ENCODE data around the gene FSTL4.

Gene FSTL4

GRCh38 chr5:133406208-133406976 is 205.9 kb downstream of the FSTL4 start:
- Mint-ChIP-seq H3K27me3 (peaks cover 17% of the 10 kb centered on the region), H3K9me3 (no peaks in the 10 kb centered on the region)
- ATAC-seq = no peak

GRCh38 chr5:133405275-133406034 is 206.9 kb downstream of the FSTL4 start:
- ATAC-seq (no peak), DNase-seq (no peak)
- no peak overlapping the region for H3K4me3 Mint-ChIP-seq
- H3K4me1 Mint-ChIP-seq = peaks cover 3% of the 10 kb centered on the region
- no peaks in the 10 kb centered on the region for H3K9me3 Mint-ChIP-seq
- no peak overlapping the region for H3K27ac Mint-ChIP-seq
- H3K27me3 Mint-ChIP-seq = peaks cover 18% of the 10 kb centered on the region
- H3K36me3 Mint-ChIP-seq (ENCODE audit: low read depth) = no peaks in the 10 kb centered on the region

More at GRCh38 chr5:133406208-133406976, 205.9 kb downstream of the FSTL4 start:
- DNase-seq = no peak
- H3K36me3 Mint-ChIP-seq (ENCODE audit: low read depth) = no peaks in the 10 kb centered on the region
- peaks cover 3% of the 10 kb centered on the region for H3K4me1 Mint-ChIP-seq
- no peak overlapping the region for H3K27ac Mint-ChIP-seq
- H3K4me3 Mint-ChIP-seq = no peak overlapping the region

- ATAC-seq = peak; percentile 17
- Mint-ChIP-seq H3K36me3 (ENCODE audit: low read depth) (no peaks in the 10 kb centered on the region), H3K9me3 (no peaks in the 10 kb centered on the region), H3K4me1 (peaks cover 7% of the 10 kb centered on the region), H3K27ac (no peak overlapping the region), H3K27me3 (peaks cover 12% of the 10 kb centered on the region), H3K4me3 (no peak overlapping the region)
- no peak for DNase-seq
Measured at GRCh38 chr5:133404724-133405123, 207.6 kb downstream of the FSTL4 start.

GRCh38 chr5:133403741-133404364 is 208.5 kb downstream of the FSTL4 start:
- Mint-ChIP-seq H3K27me3 (peaks cover 12% of the 10 kb centered on the region), H3K4me1 (peaks cover 16% of the 10 kb centered on the region), H3K4me3 (no peak overlapping the region), H3K27ac (no peak overlapping the region), H3K36me3 (ENCODE audit: low read depth) (no peaks in the 10 kb centered on the region), H3K9me3 (no peaks in the 10 kb centered on the region)
- ATAC-seq (no peak), DNase-seq (no peak)

GRCh38 chr5:133402775-133403174 is 209.6 kb downstream of the FSTL4 start:
- Mint-ChIP-seq H3K36me3 (ENCODE audit: low read depth) (no peaks in the 10 kb centered on the region), H3K9me3 (no peaks in the 10 kb centered on the region)

GRCh38 chr5:133401731-133402347 is 210.5 kb downstream of the FSTL4 start:
- Mint-ChIP-seq H3K27me3 (peaks cover 12% of the 10 kb centered on the region), H3K4me3 (no peak overlapping the region), H3K9me3 (no peaks in the 10 kb centered on the region), H3K36me3 (ENCODE audit: low read depth) (no peaks in the 10 kb centered on the region), H3K4me1 (peaks cover 36% of the 10 kb centered on the region), H3K27ac (peak overlapping the region; percentile 13)
- DNase-seq (no peak), ATAC-seq (no peak)

More at GRCh38 chr5:133402775-133403174, 209.6 kb downstream of the FSTL4 start:
- no peak for ATAC-seq
- Mint-ChIP-seq H3K27me3 (peaks cover 12% of the 10 kb centered on the region), H3K27ac (no peak overlapping the region), H3K4me1 (peaks cover 27% of the 10 kb centered on the region), H3K4me3 (no peak overlapping the region)
- DNase-seq = no peak

- Mint-ChIP-seq H3K27me3 (peaks cover 12% of the 10 kb centered on the region), H3K4me3 (no peak overlapping the region), H3K36me3 (ENCODE audit: low read depth) (no peaks in the 10 kb centered on the region), H3K4me1 (peaks cover 45% of the 10 kb centered on the region), H3K27ac (no peak overlapping the region), H3K9me3 (no peaks in the 10 kb centered on the region)
- no peak for ATAC-seq
- DNase-seq = no peak
Measured at GRCh38 chr5:133400831-133401351, 211.4 kb downstream of the FSTL4 start.

- Mint-ChIP-seq H3K27ac (no peak overlapping the region), H3K36me3 (ENCODE audit: low read depth) (no peaks in the 10 kb centered on the region), H3K4me3 (no peak overlapping the region), H3K27me3 (peaks cover 15% of the 10 kb centered on the region), H3K4me1 (peaks cover 45% of the 10 kb centered on the region), H3K9me3 (peaks cover 4% of the 10 kb centered on the region)
- ATAC-seq (no peak), DNase-seq (no peak)
Measured at GRCh38 chr5:133400120-133400519, 212.2 kb downstream of the FSTL4 start.

- peak overlapping the region; percentile 24 for H3K27ac Mint-ChIP-seq
- ATAC-seq (no peak), DNase-seq (no peak)
- no peaks in the 10 kb centered on the region for H3K36me3 Mint-ChIP-seq (ENCODE audit: low read depth)
- H3K4me1 Mint-ChIP-seq = peaks cover 41% of the 10 kb centered on the region
- peaks cover 15% of the 10 kb centered on the region for H3K27me3 Mint-ChIP-seq
- H3K9me3 Mint-ChIP-seq = peaks cover 5% of the 10 kb centered on the region
- H3K4me3 Mint-ChIP-seq = no peak overlapping the region
Measured at GRCh38 chr5:133399247-133399891, 213.0 kb downstream of the FSTL4 start.

- peak overlapping the region; percentile 24 for H3K27ac Mint-ChIP-seq
- DNase-seq (peak; percentile 76), ATAC-seq (peak; percentile 98)
- peaks cover 41% of the 10 kb centered on the region for H3K4me1 Mint-ChIP-seq
- peak overlapping the region; percentile 22 for H3K4me3 Mint-ChIP-seq
- H3K27me3 Mint-ChIP-seq = peaks cover 15% of the 10 kb centered on the region
- H3K9me3 Mint-ChIP-seq = peaks cover 5% of the 10 kb centered on the region
- H3K36me3 Mint-ChIP-seq (ENCODE audit: low read depth) = no peaks in the 10 kb centered on the region
Measured at GRCh38 chr5:133398646-133399101, 213.7 kb downstream of the FSTL4 start.

- peaks cover 5% of the 10 kb centered on the region for H3K9me3 Mint-ChIP-seq
- peak; percentile 0 for ATAC-seq
- H3K4me1 Mint-ChIP-seq = peaks cover 41% of the 10 kb centered on the region
- H3K36me3 Mint-ChIP-seq (ENCODE audit: low read depth) = no peaks in the 10 kb centered on the region
- H3K4me3 Mint-ChIP-seq = peak overlapping the region; percentile 22
- peak overlapping the region; percentile 24 for H3K27ac Mint-ChIP-seq
- DNase-seq = no peak
- H3K27me3 Mint-ChIP-seq = peaks cover 11% of the 10 kb centered on the region
Measured at GRCh38 chr5:133397990-133398645, 214.2 kb downstream of the FSTL4 start.

GRCh38 chr5:133397348-133397747 is 215.0 kb downstream of the FSTL4 start:
- no peaks in the 10 kb centered on the region for H3K36me3 Mint-ChIP-seq (ENCODE audit: low read depth)
- no peak overlapping the region for H3K27ac Mint-ChIP-seq
- H3K4me1 Mint-ChIP-seq = peaks cover 41% of the 10 kb centered on the region
- DNase-seq (no peak), ATAC-seq (no peak)
- H3K4me3 Mint-ChIP-seq = no peak overlapping the region
- peaks cover 5% of the 10 kb centered on the region for H3K9me3 Mint-ChIP-seq
- H3K27me3 Mint-ChIP-seq = peaks cover 11% of the 10 kb centered on the region

- Mint-ChIP-seq H3K36me3 (ENCODE audit: low read depth) (no peaks in the 10 kb centered on the region), H3K4me3 (no peak overlapping the region), H3K4me1 (peaks cover 41% of the 10 kb centered on the region), H3K27ac (no peak overlapping the region), H3K27me3 (peaks cover 8% of the 10 kb centered on the region), H3K9me3 (peaks cover 5% of the 10 kb centered on the region)
- ATAC-seq = no peak
- DNase-seq = peak; percentile 25
Measured at GRCh38 chr5:133396814-133397213, 215.5 kb downstream of the FSTL4 start.
